HG02943 (cell line): Measurements from ENCODE around the gene IQCB1.
"Not testable (repeated sequence)": the region's sequence is repeated elsewhere in the genome, so short reads cannot be mapped to it uniquely, and the experiment has no call there.

Experiments used
- ATAC-seq: cut with Tn5 transposase; IDR thresholded peaks from one replicate; pipeline ENCODE4 v1.9.1; 2021; ENCODE audit warnings: mild to moderate bottlenecking, low read depth, moderate library complexity; ENCODE audit not compliant: unreplicated experiment

The IQCB1 gene

DNA sequence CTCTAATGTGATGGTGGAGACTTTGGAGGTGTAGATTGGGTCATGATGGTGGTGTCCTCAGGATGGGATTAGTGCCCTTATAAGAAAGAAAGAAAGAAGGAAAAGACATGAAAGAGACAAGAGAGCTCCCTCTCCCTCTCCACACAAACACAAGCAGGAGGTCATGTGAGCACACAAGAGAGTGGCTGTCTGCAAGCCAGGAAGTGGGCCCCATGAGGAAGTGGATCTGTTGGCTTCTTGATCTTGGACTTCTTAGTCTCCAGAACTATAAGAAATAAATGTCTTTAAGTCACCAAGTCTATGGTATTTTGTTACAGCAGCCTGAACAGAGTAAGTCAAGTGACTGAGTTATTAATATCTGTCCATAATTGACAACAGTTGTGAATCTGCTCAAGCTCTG, 17.1 kb downstream of the IQCB1 start:
- ATAC-seq: no peak

DNA sequence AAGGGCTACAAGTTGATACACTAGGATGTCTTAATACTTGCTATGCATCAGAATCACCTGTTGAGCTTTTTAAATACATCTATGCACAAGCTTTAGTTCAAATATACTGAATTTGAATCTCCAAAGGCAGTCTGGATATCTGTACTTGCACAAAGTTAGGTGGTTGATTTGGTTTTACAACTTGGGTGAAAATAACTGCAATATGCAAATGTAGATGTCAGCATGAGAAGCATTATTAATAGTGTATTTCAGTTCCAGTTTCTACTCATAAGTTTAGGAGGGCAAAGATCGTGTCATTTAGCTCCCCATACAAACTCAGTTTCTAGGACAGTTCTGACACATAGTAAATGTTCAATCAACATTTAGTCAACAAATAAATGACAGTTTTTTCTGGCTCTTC, 25.6 kb downstream of the IQCB1 start:
- peak; percentile 94 for ATAC-seq

DNA sequence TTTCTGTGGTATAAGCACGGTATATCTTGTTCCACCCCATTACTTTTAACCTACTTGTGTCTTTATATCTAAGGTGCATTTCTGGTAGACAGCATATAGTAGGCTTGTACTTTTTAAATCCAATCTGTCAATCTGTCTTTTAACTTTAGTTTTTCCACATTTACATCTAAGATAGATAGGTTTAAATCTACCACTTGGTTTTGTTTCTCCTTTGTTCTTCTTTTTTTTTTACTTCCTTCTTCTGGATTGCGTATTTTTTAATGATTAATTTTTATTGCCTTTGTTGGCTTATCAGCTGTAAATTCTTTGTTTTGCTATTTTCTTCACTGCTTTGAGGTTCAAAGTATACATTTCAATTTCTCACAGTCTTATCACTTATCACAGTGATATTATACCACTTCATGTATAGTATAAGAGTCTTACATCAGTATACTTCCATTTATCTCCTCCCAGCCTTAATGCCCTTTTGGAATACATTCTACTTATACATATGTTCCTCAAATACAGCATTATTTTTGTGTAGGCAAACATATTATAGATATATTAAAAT, 31.0 kb downstream of the IQCB1 start:
- ATAC-seq: no peak

DNA sequence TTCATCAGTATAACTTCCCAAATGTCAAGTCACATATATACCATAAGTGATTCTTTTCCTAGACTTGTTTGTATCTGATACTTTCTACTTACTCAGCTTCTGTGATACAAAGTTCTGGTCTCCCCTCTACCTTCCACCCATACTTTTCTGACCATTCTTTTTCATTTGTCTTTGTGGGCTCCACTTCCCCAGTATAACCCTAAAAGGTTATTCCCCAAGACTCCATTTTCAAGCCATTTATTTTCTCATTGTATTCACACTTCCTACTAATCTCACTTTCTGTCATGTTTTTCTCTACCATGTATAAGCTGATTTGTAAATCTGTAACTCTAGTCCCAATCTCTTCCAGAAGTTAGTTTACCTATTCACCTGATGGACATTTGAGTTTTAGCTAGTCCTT, 34.0 kb downstream of the IQCB1 start:
- ATAC-seq: no peak

DNA sequence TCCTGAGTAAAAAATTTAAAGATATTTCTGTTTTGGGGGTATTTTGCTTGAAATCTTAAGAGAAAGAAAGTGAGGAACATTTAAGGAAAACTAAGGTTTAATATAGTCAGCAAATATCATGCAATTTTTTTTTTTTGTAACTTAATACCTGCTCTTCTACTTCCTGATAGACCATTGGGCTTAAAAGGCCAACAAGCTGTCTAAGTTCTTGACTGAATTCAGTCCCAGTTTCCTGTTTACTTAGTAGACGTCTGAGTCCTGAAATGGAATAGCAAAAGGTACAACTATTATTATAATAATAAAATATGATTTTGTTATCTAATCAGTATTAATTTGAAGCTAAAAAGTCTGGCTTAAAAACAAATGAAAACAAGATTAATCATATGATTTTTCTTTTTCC, 37.9 kb downstream of the IQCB1 start:
- no peak for ATAC-seq

DNA sequence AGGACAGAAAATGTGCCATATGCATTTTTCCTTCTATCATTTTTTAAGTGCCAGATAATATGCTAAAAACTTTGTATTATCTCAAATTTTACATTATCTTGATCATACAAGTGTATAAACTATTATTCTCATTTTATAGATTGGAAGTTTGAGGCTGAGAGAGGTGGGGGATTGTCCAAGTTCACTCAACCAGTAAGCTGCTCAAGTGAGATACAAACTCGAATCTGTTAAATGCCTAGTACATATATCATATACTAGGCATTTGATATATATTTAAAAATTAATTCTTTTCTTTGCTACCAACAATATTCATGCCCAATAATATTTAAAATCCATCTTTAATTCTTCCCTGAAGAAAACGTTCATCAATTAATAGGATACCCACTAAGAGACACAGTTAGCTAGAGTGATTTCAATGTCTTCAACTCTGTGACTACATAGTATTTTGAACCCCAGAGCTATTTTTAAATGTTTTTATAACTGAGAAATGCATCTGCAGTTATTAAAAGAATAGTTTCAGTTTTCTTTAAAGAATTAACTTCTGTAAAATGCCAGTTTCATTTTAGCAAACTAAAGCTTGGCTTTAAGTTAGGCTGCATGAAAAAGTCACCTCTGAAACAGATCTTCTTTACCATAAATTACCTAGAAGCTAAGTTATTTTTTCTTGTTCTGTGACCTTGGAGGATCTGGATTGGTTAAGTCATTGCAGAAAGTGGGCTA, 40.4 kb downstream of the IQCB1 start:
- no peak for ATAC-seq

DNA sequence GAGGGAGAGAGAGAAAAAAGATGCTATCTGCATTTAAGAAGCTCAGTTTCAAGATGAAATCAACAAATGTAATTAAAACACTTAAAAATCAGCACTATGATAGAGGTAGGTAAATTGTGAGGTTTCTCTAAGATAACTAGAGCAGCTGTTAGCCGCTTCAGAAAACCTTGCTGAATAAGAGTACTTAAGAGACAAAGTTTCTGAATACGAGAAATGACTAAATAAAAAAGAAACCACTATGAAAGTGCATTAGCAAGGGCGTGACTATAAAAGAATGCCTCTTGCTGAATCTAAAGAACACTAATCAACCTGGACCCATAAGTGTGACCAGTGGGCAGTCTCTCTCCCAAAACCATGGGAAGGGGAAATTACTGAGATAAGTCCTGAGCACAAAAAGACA, 41.8 kb downstream of the IQCB1 start:
- no peak for ATAC-seq

DNA sequence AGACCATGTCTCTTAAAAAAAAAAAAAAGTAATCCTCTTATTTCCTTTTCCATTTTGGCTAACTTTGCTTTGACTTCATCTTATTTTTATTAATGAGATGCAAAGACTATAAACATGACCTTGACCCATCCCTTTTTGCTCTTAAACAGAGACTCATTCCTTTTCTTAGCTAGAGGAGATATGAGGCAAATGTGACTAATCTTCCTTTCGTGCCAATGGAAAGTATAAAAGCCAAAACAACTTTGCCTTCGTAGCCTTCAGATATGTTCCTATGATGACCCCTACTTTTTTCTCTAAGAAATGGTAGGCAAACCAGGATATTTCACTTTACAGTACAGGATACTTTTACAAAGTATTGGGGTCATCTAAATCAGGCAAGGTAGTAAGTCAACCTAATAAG, 48.4 kb downstream of the IQCB1 start:
- ATAC-seq: no peak

DNA sequence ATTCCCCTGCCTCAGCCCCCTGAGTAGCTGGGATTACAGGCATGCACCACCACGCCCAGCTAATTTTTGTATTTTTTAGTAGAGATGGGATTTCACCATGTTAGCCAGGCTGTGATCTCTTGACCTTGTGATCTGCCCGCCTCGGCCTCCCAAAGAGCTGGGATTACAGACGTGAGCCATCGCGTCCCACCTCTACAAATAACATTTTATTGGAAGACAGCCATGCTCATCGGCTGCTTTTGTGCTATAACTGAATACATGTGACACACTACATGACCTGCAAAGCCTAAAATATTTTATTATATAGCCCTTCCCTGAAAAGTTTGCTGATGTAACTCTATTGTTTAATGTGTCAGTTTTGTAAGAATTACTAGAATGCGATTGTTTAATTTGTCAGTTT, 52.1 kb downstream of the IQCB1 start:
- not testable (repeated sequence) for ATAC-seq

DNA sequence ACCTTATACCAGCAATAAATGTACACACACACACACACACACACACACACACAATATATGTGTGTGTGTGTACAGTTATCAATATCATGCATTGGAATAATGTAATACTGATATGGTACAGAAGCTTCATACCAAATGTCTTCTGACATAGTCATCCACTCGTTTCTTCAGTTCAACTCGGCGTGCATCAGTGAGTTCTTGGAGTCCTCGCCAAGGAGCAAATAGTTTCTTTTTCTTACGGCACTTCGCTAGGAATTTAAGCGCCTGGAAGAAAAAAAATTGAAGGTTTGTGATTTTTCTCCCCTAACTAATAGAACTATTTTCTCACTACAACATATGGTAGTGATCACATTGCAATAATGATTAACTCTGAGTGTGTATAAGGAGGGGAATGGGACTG, 53.2 kb downstream of the IQCB1 start:
- no peak for ATAC-seq

DNA sequence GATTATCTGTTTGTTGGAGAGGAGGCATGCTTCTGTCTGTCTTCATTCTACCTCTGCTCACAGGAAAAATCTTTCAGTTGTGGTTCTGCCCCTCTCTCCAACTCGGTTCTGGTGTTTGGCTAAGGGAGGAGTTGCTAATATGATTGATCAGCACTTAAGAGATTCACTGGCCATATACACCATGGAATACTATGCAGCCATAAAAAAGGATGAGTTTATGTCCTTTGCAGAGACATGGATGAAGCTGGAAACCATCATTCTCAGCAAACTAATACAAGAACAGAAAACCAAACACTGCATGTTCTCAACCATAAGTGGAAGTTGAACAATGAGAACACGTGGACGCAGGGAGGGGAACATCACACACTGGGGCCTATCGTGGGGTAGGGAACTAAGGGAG, 59.8 kb downstream of the IQCB1 start:
- ATAC-seq: not testable (repeated sequence)

DNA sequence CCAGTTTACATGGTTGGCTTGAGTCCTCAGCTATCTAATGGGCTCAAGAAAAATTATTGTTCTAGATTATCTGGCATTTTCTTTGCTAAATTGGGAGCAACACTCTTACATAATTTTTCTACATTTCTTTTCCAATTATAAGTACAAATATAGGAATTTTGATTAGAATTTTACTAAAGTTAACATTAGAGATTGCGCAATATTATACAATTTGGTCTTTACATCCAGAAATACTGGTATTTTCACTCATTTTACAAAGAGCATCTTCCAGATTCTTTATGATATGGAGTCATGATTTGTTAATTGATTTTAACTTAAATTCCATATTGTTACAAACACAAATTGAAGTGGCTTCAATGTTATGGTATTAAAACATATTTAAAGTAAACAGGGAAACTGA, 65.6 kb downstream of the IQCB1 start:
- no peak for ATAC-seq

DNA sequence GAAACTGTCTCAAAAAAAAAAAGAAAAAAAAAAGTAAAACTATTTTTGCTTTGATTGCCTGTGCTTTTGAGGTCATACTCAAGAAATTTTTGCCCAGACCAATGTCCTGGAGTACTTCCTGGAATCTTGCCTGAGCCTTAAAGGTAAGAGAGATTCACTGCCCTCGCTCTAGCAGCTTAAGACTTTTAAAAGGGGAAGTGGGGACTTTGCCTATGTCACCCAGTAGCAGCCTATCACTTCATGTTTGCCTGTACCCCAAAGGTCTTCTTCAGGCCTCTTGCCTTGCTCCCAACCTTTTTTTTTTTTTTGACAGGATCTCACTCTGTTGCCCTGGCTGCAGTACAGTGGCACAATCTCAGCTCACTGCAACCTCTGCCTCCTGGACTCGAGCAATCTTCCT, 66.4 kb downstream of the IQCB1 start:
- ATAC-seq: no peak

DNA sequence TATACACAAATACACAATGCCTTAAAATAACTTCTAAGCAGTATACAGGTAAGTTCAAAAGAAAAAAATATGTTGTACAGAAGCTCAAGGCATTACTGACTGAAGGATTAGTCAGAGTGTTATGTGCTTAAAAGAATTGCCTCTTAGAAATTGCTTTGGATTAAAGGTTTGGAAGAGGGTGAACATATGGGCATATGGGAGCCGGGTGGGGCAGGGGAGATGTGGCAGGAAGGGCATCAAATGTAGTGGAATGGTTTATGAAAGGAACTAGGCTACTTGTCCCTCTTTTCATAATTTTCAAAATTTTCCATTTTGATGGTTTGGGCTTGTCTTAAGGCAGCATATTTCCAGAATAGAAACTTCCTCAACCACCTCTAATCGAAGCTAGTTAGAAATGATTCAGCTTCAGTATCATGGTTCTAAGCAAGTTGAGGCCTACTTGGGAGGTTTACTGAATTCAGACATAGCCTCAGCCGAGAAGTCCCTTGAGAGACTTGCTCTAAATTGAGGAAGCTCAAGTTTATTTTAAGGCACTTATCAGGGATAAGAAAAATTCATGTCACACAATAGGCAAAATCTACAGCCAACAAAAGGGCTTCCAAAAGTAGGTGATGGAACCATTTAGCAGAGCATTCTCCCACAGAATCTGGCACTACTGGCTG, 75.2 kb downstream of the IQCB1 start:
- ATAC-seq: no peak

DNA sequence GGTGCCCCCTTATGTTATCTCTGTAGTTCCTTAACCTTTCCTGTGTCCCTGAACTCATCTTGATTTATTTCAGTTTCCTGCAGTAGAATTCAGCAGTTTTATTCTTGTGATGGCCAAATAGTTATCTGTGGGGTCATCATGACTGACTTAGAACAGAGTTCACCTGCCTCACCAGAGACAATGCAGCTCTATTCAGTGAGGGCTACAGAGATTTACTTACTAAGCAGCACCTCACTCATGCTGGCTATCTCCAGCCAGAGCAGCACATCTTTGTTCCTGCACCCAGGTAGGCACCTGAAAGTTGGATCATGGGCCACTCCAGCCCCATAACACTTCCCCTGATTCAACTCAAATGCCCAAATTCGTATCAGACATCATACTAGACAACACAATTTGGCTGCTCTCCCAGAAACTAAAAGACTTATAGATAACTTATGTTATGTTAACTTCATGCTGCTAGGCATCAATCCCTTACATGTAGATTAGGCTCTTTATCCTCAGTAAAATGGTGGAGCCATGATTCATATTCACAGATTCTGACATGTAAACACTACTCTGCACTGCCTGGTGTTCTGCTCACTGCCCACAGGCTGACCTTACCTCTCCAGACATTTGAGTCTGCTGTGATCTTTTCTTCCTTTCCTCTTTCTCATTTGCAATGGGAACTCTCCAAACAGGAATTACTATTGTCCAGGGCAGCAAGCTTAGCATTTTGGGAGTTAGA, 76.0 kb downstream of the IQCB1 start:
- no peak for ATAC-seq

DNA sequence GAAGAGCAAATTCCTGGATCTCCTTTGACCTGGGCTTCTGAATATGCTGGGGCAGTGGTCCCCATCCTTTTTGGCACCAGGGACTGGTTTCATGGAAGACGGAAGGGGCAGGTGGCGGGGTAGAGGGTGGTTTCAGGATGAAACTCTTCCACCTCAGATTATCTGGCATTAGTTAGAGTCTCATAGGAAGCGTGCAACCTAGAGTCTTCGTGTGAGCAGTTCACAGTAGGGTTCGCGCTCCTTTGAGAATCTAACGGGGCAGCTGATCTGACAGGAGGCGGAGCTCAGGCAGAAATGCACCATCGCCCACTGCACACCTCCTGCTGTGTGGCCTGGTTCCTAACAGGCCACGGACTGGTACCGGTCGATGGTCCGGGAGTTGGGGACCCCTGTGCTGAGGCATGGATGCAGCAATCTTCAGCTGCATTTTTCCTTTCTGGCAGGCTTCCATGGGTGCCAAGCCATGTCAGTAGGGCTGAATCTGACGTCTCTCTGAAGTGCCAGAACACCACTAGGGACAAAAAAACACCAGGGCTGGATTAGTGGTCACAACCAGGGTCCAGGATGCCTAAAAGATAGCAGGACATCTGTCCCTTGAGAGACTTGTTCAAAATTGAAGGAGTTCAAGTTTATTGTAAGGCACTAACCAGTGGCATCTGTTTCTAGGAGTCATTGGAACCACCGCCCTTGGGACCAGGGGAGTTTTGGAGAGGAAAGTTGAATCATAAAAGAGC, 76.9 kb downstream of the IQCB1 start:
- no peak for ATAC-seq

DNA sequence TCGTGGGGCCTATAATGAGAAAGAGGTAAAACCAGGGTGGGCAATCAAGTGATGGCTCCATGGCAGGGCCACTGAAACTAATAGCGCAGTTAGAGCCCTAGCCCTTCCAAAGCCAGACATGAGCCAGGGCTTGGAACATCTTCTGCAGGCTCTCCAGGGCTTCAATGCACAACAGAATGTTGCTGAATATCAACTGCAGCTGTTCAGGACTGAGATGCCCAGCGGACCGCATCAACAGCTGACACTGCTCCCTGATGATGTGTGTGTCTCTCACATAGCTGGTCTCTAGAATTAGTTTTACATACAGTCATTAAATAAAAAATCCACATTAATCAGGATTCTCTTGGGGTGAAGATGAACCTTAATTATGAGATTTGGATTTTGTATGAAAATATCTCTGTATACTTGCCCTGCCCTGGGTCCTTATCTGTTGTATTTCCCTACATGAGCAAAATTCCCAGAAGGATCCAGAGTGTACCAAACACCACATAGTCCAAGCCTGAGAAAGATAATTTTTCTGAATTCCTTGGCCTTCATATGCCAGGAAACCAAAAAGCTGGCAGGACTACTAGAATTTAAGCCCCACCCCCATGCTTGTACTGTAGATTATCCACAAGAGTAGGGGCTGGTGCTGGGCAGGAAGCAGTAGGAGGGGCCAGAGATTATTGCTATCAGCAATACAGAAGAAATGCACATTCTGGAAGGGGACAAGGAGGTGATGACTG, 77.6 kb downstream of the IQCB1 start:
- ATAC-seq: no peak

DNA sequence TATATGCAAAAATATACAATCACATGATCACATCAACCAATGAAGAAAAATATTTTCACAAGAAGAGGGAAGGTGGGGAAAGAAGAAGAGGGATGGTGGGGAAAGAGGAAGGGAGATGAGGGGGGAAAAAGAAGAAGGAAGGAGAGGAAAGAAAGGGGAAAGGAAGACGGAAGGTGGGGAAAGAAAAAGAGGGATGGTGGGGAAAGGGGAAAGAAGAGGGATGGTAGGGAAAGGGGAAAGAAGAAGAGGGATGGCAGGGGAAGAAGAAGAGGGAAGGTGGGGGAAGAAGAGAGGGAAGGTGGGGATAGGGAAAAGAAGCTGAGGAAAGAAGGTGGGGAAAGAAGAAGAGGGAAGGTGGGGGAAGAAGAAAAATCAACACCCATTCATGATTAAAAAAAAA, 82.1 kb downstream of the IQCB1 start:
- no peak for ATAC-seq

DNA sequence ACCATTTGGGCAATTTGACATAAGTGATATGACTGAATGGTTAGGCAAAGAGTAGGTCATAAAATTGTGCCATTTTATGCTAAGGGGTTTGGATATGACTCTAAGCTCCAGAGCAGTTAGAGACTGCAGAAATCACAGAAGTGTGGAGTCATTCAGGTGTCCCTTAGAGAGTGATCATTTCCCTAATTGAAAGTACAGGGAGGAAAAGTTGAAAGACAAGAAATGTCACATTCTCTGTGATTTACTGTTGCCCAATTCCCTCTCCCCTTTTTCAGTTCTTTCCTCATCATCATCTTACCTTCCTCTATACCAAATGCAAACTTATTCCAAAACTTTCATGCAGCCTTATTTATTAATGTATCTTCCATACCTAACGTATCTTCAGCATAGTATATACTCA, 82.6 kb downstream of the IQCB1 start:
- ATAC-seq: no peak

DNA sequence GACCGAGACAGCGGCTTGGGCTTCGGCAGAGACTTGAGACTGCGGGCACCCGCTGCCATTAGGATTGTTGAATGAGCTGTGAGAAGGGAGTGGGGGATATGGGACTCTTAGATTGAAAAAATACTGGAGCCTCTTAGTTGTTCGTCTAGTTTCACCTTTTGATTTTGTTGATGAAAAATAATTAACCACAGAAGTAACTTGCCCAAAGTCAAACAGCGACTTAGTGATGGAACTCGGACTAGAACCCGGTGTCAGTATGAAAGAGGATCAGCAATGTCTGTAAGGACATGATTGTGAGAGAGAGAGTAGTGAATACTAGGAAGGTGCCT, 84.8 kb downstream of the IQCB1 start:
- ATAC-seq: no peak
